Fibroblast of upper back skin (primary cell): Measurements from ENCODE around the gene HS6ST3.

Source experiments
- DNase-seq: peaks from one replicate; pipeline ENCODE4 v3.0.0-alpha.2; 2013

Gene HS6ST3

DNA sequence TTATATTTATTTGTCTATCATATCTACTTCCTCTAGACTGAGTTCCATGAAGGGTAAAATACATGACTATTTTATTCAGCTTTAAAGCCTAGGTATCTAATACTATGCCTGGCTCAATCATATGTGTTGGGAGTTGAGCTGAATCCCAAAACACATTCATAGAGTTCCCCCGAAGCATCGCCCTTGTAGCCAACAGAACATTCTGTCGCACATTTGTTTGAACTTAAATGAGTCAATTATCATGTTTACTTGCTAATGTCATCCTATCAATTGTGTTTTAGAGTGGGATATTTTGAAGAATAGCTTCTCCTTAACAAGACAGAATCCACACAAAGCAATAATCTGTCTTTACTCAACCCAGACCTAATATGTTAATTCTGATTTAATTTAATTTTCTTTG is 252.4 kb downstream of the HS6ST3 start:
- no peak for DNase-seq

DNA sequence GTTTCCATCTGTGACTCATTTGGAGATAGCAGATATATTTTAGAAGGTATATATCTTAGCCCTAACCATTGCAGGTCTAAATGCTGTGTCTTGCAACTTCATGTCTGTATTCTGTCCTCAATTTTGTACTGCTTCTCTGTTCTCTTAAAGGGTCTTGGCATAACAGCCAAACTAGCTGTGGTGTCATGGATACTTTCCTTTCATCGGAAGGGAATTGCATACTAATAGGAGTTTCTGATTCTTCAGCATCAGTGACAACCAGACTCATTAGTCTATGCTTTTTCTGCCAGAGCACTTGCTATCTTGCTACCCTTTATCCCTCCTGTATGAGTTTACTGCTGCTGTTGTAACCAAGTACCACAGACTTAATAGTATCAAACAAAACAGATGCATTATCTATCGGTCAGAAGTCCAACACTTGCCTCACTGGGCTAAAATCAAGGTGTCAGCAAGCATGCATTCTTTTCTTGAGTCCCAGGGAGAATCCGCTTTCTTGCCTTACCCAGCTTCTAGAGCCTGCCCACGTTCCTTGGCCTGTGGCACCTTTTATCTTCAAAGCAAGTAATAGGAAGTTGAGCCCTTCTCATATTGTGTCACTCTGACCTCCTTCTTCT is 253.1 kb downstream of the HS6ST3 start:
- no peak for DNase-seq

DNA sequence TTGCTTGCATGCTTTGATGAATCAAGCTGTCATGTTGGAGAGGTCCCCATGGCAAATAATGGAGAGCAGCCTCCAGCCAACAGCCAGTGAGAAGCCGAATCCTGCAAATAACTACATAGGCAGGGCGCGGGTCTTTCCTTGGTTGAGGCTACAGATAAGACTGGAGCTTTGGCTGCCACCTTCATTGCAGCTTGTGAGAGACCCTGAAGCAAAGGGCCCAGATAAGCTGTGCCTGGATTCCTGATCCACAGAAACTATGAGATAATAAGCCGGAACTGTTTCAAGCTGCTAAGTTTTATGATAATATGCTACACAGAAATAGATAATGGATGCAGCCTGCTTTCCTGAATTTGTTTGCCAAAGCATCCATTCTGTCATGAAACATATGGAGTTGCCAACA is 257.0 kb downstream of the HS6ST3 start:
- no peak for DNase-seq

DNA sequence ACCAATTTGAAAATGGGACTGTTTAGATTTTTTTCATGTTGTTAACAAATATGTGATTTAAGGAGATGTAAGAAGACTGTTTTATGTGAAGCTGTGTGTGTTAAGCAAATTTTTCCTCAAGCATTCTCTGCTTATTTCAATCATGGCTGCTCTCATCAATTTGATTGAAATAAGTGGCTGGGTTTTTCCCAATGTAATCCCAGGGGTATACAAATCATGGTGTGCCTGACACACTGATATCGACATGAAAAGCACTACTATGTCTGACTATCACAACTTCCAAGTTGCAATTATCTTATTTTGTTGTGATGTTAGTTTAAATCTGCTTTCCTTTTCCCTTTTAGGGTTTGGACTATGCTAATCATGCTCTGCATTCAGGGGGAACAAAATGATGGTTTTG is 283.7 kb downstream of the HS6ST3 start:
- DNase-seq, result no peak

DNA sequence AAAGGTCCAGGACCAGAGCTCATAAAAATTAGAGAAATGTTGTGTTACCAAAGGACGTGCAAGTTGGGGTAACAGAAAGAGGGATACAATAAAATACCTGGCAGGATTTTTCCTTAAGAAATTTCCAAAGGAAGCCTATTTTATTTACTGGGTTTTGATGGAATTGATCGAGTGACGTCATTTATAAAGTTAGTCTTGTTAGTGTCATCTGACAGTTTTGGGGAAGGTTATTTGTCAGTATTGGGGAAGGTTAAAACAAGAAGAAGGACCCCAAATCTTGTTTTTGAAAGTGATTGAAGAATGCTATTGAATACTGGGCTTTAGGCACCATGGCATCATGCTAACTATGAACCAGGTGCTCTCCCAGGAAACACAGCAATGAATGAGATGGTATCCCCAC is 287.9 kb downstream of the HS6ST3 start:
- DNase-seq, result no peak

DNA sequence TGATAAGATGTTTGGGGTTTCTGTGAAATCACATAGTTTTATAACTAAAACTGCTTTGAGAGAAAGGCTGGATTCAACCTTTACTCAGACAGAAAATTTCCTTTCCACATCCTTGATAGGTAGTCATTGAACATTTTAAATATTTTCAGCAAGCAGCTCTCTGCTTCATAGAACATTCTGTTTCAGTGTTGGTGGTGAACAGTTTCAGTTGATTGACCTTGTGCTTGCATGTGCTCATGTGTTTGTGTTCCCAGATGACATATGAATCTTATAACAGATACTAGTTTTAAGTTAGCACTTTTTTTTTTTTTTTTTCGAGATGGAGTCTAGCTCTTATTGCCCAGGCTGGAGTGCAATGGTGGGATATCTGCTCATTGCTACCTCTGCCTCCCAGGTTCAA is 290.1 kb downstream of the HS6ST3 start:
- no peak for DNase-seq

DNA sequence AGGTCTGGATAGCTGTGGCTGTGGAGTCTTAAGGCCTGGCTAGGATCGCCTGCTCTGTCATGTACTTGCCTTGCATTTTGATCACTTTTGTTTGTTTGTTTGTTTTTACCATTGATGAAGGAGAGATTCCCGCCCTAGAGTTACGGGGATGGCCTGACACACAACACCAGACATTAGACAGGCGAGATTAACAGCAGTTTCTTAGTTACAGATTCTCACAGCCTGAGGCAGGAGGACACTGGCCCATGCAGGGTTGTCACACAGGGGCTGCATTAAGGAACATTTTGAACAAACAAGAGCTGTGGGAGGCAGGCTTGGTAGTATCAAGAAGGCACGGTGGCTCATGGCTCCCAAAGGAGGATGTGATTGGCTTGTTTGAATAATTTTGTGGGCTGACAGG is 291.8 kb downstream of the HS6ST3 start:
- no peak for DNase-seq

DNA sequence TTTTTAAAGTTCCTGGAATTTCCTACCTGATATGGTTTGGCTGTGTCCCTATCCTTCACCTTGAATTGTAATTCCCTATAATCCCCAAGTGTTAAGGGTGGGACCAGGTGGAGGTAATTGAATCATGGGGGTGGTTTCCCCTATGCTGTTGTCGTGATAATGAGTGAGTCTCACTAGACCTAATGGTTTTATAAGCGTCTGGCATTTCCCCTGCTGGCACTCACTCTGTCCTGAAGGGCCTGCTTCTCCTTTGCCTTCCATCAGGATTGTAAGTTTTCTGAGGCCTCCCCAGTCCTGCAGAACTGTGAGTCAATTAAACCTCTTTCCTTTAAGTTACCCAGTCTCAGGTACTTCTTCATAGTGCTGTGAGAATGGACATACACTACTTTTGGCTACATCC is 298.7 kb downstream of the HS6ST3 start:
- DNase-seq, result no peak

DNA sequence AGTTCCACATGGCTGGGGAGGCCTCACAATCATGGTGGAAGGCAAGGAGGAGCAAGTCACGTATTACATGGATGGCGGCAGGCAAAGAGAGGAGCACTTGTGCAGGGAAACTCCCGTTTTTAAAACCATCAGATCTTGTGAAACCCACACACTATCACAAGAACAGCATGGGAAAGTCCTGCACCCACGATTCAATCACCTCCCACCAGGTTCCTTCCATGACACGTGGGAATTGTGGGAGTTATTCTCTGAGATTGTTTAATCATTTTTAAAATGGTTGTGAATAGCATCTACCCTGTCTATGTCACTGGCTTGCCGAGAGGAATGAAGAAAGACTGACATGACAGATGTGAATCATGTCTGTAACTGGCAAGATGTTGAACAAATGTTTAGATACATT is 301.7 kb downstream of the HS6ST3 start:
- no peak for DNase-seq

DNA sequence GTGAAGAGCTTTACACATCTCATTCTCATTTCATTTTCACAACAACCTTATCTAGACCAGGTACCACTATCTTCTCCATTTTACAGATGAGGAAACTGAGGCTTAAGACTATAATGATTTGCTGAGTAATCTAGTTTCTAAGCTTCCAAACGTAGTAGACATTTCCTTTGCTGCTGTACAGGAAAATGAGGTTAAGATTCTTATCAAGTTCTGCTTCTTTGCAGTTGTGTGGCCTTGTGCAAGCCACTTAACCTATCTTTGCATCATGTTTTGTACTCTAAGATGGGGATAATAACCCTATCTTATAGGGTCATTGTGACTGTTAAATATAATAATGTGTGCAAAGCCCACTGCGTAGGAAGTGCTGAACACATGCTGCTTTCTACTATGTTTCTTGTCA is 307.9 kb downstream of the HS6ST3 start:
- no peak for DNase-seq

DNA sequence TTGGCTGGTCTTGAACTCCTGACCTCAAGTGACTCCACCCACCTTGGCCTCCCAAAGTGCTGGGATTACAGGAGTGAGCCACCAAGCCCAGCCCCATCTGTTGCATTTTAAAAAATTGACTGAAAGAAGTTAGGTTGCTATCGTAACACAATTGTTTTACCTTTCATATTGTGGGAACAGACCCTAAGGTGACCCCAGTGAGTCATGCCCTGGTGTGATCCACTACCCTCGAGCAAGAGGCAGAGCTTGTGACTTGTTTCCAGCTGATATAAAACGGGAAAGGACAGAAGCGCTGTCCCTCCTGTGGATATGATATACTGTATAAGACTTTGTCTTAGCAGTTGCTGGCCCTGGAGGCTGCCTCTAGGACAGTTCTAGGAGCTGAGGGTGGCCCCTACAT is 308.6 kb downstream of the HS6ST3 start:
- no peak for DNase-seq

DNA sequence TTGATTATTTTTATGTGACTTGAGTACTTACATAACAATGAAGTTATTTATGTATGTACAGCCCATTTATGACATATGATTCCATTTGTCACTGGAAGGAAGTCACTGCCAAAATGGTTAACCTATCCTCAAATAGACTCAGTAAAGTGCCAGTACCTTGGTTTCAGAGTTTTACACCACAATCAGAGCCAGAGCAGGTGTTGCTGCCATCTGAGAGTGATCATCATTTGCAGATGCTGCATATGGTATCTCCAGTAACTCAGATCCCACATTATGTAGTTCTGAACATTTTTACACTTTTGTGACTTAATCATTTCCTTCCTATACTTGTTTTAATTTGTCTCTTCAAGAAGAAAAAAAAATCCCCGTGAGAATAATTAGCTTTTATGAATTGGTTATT is 313.3 kb downstream of the HS6ST3 start:
- no peak for DNase-seq

DNA sequence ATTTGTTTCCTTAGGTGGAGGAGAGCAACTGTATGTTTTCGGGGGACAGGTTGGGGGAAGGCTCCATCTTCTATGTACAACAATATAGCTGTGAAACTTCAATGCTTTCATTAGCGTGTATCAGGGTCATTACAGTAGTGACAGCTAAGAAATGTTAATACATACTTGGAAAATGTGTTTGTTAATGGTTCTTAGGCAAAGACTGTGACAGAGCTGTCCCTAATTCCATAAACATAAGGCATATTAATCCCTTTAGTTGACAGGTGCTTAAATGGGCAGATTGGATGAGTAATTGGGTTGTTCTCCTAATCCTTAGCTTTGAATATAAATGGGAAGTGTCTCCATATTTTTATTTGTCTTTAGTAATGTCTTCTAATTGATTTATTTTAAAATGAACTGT is 313.7 kb downstream of the HS6ST3 start:
- DNase-seq, result no peak

DNA sequence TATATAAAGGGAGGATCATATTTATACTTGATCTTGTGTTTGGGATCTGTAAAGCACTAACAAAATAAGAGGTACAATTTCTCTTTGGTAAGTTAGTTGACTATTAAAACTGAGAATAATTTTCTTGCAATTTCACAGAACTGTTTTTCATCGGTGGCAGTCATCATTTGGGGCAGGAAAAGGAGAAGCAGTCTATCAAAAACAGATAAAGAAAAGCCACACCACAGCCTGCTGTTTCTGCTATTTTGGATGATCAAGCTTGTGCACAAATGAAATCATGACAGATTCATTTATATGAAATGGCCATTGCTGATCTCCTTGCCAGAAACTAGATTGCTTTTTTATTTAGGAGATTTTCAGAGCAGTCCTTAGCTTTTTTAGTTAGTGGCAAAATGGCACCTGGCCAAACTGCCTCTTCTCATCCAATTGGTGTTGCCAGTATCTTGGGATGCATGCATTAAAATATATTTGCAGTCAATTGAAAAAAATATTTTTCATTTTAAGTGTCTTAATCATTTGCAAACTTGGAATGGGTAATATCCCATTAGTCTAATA is 326.0 kb downstream of the HS6ST3 start:
- no peak for DNase-seq

DNA sequence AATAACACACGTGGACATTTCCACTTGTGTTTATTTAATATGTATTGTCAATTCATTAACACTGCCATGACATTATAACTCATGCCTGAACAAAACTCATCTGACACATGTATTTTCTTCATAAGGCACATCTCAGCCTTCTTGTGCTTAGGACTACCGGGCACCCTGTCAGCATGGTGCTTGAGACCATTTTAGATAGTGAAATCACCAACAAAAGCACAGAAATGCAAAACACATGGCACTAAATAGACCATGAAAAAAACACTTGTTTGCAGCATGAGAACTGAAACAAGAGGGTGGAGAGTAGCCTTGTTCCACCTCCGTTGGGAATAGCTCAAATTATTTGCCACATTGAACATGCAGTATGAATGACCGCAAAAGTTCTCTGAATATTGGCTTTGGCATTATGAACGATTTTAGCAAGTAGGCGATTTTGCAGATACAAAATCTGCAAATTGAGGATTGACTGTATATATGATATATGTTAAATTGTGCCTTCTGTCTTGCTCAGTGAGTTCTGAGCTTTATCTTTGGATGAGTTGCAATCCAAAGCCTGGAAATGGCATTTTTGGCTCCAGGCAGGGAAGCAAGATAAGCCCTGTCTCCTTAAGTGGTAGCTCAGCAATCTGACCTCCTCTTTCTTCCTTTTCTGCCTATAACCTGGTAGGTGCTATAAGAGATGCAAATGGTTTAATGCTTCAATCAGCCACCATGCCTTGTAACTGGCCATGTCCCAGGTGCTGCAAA is 328.2 kb downstream of the HS6ST3 start:
- DNase-seq, result no peak

DNA sequence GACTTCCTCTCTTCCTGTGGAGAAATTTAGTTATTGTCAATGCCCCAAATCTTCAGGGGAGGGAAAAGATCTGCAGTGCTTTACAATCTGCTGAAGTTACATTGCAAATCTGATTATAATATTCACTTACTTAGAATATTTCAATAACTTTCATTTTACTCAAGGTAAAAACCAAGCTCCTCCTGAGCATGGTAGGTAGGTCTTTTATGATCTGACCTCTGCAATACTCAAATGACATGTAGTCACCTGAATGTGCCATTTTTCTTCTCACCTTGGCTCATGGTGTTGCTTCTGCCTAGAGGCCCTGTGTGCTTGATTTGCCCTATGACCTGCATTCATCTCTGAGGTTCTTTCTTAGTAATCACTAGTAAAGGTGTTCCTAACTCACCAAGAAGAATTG is 331.4 kb downstream of the HS6ST3 start:
- DNase-seq, result no peak

DNA sequence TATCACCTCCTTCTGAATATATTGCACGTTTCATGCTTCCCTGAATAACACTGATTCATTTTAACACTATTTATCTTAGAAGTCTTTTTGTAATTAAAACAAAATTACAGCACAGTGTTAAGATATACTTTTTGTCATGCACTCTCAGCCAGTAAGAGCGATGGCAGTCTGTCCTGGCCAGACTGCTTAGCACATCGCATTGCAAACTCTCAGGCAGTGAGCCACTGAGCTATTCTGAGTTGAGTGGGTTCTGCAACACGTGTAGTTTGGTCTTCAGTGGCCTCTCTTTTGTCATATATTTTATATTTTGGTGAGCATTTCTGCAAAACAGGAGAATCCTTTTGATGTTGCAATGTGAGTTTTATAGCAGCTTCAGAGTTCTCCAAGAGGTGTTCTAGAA is 332.1 kb downstream of the HS6ST3 start:
- no peak for DNase-seq

DNA sequence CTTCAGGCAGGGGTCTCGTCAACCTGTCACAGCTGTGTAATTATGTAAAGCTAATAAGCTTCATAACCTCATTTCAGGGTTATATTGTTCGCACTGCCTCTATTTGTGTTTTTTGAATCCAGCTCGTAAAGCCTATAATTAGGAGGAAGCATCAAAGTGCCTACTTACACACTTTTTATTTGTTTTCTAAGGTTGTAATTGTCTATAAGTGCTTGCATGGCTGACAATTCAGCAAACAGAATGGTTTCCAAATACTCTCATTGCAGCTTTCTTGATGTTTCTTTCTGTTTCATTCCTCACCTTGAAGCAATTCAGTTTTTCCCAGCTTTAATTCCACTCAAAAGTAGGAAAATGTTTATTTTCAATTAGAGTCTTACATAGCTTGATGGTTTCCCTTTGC is 336.3 kb downstream of the HS6ST3 start:
- no peak for DNase-seq

DNA sequence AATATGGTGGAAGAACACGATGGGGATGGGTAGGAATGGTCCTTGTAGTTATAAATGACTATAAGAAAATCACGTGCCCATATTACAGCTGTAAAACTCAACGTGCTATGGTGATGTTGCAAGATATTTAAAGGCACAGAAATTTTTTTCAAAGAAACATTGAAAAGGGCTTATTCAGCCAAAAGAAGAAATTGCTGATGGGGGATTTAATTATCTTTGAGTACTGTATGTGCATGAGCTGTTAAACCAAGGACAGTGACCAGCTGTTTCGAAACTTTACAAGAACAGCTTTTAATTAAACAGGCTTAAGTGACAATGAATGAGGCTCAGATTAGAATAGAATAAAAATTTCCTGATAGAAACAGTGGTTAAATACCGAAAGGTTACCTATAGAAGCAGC is 339.0 kb downstream of the HS6ST3 start:
- no peak for DNase-seq

DNA sequence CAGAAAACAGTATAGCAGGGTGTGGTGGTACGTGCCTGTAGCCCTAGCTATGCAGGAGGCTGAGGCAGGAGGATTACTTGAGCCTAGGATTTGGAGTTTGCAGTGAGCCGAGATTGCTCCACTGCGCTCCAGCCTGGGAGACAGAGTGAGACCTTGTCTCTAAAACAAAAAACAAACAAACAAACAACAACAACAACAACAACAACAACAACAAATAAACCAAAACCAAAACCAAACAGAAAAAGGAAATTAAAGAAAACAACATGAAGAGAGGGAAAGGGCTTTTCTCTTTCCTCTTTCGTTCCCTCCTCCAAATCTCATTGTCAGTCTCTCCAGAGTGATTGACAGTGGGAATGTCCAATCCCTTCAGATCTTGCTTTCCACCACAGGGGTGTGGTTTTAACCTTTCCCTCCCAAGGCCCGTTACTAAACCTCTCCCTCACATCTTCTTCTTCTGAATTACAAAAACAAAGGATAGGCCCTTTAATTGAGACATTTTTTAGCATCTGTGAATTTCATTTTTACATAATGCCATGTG is 341.2 kb downstream of the HS6ST3 start:
- DNase-seq, result no peak

DNA sequence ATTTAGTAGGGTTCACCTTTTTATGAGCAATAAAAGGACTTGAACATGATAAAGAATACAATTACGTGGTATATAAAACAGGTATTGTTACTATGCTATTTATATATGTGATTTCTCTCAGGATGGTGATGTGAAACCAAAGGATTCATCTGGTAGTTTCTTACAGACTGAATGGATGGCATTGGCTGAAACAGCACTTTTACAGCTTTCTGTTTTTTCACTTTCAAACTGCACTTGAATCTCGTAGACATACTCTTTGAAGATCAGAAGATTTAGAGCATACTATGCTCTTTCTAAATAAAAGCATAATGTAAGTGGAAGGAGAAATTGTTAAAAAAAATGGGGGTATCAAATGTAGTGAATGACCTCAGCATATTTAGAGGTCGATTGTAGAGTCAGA is 354.8 kb downstream of the HS6ST3 start:
- no peak for DNase-seq

DNA sequence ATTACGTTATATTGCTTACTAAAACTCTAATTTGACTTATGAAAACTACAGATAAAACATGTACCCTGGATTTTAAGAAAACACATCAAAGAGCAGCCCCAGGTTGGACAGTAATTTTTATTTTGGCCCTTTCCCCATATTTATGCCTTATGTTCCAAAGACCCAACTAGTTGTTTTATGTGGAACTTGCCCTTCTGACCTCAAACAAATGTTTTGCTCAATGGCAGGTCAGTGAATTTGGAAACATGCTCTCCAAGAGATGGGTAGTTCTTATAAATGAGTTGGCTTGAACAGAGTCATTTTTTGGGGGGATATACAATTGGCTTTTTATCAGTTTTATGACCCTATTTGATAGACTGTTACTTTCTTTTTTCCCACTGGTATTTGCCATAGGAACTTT is 360.0 kb downstream of the HS6ST3 start:
- DNase-seq, result no peak

DNA sequence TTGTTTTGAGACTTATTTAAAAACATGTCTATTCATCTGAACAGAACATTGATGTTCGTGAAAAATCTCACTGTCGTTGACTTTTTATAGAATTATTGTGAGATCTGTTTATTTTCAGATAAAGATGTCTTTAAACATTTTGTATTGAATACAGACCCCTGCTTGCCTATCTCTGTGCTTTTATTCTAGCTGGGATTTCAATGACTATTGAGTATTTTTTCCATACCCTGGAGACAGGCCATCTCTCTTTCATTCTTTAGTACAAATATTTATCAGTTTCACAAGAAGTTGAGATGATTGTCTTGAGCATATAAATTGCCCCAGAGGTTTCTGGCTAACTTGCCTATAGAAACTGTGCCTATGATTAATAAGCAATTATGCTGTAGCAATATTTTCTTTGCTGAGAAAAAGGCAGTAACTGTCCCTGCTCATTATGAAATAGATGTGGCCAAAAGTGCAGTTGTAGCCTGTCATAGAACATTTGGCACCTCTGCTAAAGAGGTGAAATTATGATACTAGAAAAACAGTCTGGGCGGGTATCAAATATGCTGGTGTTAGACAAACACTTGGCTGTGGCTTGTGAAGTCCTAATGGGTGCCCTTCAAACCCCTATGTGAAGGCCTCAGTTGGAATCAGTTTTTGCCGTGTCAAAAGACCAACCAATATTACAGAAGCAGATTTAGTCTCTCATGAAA is 360.6 kb downstream of the HS6ST3 start:
- no peak for DNase-seq

DNA sequence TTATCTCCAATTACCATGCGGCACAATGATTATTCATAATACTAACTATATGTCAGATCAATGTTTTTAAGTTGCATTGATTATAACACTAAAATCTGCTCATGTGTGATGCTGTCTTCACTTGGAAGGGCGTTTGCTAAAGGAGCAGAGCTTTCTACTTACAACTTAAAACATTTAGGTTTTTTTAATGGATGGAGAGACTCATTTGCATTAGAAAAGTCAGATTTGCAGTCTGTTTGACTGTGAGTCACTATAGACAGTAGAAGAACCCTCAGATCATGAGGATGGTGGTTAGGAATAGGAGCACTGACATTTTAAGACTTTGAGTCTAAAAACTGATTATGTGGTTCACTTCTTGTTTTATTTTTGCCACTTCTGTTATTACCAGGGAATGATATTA is 364.6 kb downstream of the HS6ST3 start:
- no peak for DNase-seq
